OCI-M2 (cell line): Measurements from ENCODE around the gene GALR1.
"Not testable (repeated sequence)": the region's sequence is repeated elsewhere in the genome, so short reads cannot be mapped to it uniquely, and the experiment has no call there.

Source experiments
- DNase-seq: peaks from one replicate; lab custom pipeline; 2025; ENCODE audit not compliant: unreplicated experiment; lab: John Stamatoyannopoulos, UW

Gene GALR1

DNA sequence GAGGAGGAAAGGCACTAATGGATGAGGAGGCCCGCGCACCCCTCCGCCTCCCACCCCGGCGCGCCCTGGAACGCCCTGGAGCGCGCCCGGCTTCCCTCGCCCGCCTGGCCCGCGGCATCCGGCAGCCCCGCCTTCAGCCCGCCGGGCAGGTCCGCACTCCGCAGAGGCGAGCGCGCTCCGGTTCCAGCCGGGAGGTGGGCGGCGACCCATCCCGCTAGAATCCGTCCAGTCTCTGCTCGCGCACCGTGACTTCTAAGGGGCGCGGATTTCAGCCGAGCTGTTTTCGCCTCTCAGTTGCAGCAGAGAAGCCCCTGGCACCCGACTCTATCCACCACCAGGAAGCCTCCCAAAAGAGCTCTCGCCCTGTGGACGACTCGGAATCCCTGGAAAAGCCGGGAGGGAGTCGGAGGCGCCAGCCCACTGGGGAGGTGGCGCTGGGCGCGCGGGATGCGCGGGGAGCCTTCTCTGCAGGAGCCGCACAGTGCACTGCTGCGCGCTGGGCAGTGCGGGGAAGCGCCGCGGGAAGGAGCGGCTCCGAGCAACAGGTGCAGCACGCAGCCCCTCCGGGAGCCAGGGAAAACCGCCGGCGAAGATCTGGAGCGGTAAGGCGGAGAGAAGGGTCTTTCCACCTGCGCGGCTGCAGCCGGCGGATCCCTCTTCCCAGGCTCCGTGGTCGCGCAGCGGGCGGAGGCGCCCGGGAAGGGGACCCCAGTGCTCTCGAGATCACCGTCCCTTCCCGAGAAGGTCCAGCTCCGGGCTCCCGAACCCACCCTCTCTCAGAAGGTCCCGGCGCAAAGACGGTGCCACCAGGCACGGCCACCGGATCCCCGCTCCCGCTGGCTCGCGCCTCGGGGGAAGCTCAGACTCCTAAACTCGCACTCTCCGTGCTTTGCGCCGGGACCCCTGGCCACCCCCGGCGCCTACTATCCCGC lies at the start of gene GALR1:
TSS of gene GALR1 (plus strand) at position 280 of the 932 bp plus-strand sequence. CDS start 701 bp downstream, outside the sequence.
- DNase-seq = no peak

- no peak for DNase-seq
Measured at GRCh38 chr18:77201506-77201905, 48.1 kb upstream of the GALR1 start.

DNA sequence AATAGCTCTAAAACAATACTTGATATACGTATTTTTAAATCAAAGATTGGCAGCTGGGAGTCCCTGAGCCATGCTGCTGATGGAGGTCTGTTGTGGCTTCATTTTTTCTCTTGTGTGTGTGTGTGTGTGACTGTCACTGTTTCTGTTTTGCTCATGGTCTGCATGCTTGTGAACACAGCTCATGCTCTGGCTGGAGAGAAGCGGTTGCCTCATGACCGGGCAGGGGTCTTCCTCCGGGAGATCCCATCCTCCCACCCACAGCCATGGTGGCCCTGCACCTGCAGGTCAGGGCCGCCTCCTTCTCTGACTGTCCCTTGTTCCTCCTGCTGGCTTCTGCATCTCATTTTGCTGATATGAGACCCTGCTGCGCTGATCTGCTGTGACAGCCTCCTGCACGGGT lies 47.3 kb upstream of the GALR1 start:
- DNase-seq = no peak

DNA sequence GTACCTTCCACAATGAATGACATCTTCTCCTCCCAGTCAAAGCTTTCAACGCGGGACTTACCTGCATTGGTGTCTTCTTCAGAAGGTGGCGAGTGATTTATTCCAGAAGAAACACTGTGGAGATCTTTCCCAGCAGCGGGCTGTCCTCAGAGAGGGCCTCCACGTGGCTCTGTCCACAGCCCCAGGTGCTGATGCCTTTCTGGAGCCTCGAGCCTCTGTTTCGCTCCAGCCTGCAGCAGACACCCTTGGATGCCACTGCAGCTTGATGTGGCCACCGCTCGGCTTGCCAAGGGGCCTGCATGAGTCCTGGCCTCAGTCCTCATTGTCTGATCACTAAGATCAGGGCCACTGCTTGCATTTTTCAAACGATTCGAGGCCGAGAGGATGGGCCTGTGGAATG lies 46.6 kb upstream of the GALR1 start:
- DNase-seq = no peak

- no peak for DNase-seq
Measured at GRCh38 chr18:77203851-77204250, 45.8 kb upstream of the GALR1 start.

GRCh38 chr18:77205769-77206168 lies 43.9 kb upstream of the GALR1 start:
- DNase-seq = no peak

- no peak for DNase-seq
Measured at GRCh38 chr18:77206676-77207374, 42.8 kb upstream of the GALR1 start.

DNA sequence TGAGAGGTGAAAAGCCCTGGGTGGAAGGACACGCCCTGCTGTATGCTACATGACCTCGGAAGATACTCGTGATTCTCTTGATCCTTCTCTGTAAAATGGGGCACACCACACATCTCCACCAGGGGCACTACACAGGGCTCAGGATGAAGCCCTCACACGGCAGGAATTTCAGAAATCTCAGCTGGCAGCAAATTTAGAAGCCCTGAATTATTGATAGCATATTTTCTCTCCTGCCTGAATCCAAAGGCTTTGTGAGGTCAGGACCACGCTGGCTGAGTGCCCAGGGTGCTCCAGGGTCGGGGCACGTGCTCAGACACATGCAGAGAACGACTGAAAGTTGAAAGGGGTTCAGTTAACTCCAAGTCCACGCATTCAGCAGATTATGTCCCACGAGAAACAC lies 42.1 kb upstream of the GALR1 start:
- DNase-seq = no peak

DNA sequence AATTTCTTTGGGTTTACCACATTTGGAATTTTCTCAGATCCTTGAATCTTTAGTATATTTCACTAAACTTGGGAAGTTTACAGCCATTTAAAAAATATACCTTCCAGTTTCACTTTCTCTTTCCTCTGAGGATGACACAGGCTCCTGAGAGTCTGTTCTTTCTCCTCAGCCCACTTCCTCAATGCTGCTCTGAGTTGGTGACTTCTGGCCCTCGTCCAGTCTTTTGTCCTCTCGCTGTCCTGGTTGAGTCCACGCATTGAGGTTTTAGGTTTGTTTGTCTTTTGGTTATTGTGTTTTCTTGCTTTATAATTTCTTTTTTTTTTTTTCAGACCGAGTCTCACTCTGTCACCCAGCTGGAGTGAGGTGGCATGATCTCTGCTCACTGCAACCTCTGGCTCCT lies 40.7 kb upstream of the GALR1 start:
- peak; percentile 4 for DNase-seq

DNA sequence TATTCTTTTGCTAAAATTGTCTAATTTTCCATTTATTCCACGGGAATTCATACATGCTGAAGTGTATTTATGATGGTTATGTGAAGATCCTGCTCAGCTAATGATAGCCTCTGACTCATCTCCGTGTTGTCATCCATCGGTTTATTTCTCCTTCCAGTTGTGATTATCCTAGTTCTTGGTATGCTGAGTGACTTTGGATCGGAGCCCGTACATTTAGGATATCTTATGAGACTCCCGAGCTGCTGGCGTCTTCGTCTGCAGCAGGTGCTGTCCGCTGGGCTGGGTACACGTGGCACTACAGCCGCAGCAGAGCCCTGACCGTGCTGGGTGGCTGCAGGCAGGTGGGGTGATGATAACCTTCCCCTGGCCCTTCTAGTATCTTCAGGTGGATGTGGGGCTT lies 40.1 kb upstream of the GALR1 start:
- DNase-seq = no peak

GRCh38 chr18:77210249-77210648 lies 39.4 kb upstream of the GALR1 start:
- DNase-seq = no peak

DNA sequence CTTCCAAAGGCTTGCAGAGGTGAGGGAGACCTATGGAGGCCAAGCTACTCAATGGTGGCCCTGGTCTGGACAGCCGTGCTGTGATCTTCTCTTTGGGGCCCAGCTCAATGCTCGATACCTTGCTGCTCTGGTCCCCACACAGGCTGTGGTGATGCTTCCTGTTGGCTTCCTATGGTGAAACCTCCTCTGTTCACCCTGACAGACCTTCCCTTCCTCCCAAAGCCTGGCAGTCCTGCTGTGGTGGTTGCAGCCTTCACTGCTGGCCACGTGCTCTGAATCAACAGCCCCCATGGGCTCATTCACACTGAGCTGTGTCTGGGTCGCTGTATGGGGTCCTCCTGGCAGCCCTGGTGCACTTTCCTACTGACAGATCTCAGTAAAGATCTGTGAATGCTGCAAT lies 31.0 kb upstream of the GALR1 start:
- no peak for DNase-seq

GRCh38 chr18:77220726-77221125 lies 28.9 kb upstream of the GALR1 start:
- DNase-seq = no peak

DNA sequence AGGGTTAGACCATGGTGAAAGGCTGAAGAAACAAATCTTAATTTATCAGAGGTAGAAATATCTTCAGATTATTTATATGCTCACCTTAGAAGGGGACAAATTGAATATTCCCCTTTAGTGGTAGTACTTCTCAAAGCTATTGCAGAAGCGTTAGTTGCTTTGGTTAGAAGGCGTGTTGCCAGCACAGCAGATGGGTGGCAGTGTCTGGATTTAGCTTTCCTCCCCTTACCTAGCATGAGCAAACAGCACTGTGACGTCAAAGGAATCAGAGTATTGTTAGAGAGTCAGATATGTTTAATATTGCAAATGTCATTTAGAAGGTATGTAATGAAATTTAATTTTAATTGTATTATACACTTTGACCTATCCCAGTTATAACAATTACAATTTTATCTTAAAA lies 27.2 kb upstream of the GALR1 start:
- DNase-seq = no peak

- DNase-seq = no peak
Measured at GRCh38 chr18:77223221-77223639, 26.4 kb upstream of the GALR1 start.

DNA sequence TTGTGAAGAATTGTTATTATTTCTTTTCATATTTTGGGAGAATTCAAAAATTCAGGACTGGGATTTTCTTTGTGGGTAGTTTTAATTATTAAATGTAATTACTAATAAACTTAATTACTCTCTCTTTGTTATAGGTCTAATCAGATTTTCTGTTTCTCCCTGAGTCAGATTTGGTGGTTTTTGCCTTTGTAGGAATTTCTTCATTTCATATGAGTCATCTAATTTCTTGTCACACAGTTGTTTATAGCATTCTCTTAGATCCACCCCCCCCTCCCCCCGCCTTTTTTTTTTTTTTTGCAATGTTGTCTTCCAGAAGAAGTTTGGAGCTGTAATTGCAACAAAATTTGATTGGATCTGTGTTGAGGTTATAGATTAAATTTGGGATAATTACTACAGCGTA lies 26.0 kb upstream of the GALR1 start:
- no peak for DNase-seq

DNA sequence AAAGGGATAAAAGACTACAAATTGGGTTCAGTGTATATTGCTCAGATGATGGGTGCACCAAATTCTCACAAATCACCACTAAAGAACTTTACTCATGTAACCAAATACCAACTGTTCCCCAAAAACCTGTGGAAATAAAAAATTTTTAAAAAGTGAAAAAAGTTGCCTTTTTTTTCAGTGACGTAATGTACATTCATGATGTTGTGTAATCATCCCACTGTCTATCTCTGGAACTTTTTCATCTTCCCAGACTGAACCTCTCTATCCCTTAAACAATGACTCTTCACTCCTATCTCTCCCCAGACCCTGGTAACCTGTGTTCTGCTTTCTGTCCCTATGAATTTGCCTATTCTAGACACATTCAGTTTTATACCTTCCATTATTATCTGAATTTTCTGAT lies 19.0 kb upstream of the GALR1 start:
- DNase-seq = no peak

- no peak for DNase-seq
Measured at GRCh38 chr18:77234504-77235365, 14.9 kb upstream of the GALR1 start.

GRCh38 chr18:77239285-77239684 lies 10.4 kb upstream of the GALR1 start:
- not testable (repeated sequence) for DNase-seq

DNA sequence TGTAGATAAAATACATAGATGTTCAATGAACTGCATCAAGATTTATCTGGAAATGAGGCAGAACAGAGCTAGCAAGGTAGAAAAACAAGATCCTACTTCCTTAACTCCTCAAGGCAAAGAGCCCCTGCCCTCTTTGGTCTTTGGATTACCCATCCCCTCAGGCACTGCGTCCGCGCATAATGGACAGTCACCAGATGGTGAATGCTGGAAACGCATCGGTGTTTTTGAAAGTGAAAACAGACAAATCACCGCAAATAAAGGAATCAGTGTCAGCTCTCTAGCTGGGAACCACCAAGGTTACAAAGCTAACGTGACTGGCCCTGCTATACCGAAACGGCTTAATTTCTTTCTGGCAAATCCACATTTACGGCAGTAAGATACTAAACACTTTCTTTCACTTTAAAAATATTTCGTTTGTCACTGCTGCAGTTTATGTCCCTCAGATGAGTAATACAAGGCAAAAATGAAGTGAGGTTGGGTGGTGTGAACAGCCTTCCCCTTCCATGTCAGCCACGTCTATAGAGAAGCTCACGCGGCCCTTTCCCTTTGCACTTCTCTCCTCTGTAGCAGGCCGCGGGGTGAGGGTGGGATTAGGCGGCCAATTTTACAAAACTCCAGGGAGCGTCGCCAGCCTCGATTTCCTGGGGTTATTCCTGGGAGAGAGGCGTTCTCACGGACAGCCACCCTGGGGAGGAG lies 627 bp upstream of the GALR1 start:
- DNase-seq = no peak

GRCh38 chr18:77250501-77250925 lies 865 bp downstream of the GALR1 start:
- no peak for DNase-seq
